Cardiac muscle cell (in vitro differentiated cells and primary cell): ENCODE results near the gene GYPC. TPM values are rescaled to one million over a fixed set of nuclear protein-coding genes. Genes with fewer than 3 reads are reported as not detected.

ENCODE experiments used
- DNase-seq, 2 donors: peaks; one replicate each; pipeline versions ENCODE4 v3.0.0 to v3.0.0-alpha.2; 2010 to 2017; ENCODE audit warnings: low read depth in 1 of 2, low spot score in 1 of 2
- H3K27ac ChIP-seq: fragments of 200-600 bp; sonication (generic); 2 replicates; pipeline ENCODE4 v1.5.1; 2016
- H3K27me3 ChIP-seq: fragments of 200-600 bp; sonication (generic); 2 replicates; pipeline ENCODE4 v1.6.0; 2016; ENCODE audit warnings: control low read depth
- H3K36me3 ChIP-seq: fragments of 200-600 bp; sonication (generic); 2 replicates; pipeline ENCODE4 v1.5.1; 2016; ENCODE audit warnings: control low read depth
- H3K4me1 ChIP-seq: fragments of 200-600 bp; sonication (generic); 2 replicates; pipeline ENCODE4 v1.8.1; 2017; ENCODE audit warnings: low read depth, mild to moderate bottlenecking, mixed run types
- H3K4me3 ChIP-seq: fragments of 200-600 bp; sonication (generic); 2 replicates; pipeline ENCODE4 v1.5.1; 2016; ENCODE audit warnings: mild to moderate bottlenecking
- H3K9me3 ChIP-seq: fragments of 200-600 bp; sonication (generic); 2 replicates; pipeline ENCODE4 v1.5.1; 2017; ENCODE audit warnings: low read depth, mild to moderate bottlenecking, control low read depth
- polyA plus RNA-seq: library from polyadenylated mRNA; unstranded; fragments of >200 nt; fragmentation: Nextera tagmentation; extraction: Ambion mirVana; gene quantifications from 2 replicates; pipeline ENCODE4 v1.2.1, GENCODE V29; 2016
- total RNA-seq: library from RNA; depleted of rRNA; stranded (reverse); fragments of >200 nt; gene quantifications from 2 replicates; pipeline ENCODE4 v1.2.3, GENCODE V29; 2016
- TF ChIP-seq, protein P1 (sequence below): IDR thresholded peaks from 2 replicates; pipeline ENCODE4 v1.5.1; 2012; ENCODE audit warnings: low read depth, mild to moderate bottlenecking, low read length

The GYPC gene
- total and polyA plus RNA-seq, 2 experiments from 2014 or later, result 45.6 to 69.7 TPM

DNA sequence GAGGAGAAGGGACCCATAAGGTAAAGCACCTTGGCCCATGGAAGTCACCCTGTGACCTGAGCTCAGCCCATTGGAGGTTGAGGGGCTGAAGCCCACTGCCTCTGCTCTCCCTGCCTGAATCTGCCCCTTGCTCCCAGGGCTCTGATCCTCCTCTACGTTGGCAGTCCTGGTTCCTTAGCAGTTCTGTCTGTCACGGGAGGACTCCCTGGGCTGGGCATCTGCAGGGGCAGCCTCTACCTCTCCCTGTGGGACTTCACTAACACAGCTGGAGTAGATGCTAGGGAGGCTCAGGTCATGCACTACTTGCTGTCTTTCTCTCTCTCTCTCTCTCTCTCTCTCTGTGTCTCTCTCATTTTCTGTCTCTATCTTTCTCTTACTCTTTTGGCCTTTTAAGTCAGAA lies 8.7 kb downstream of the GYPC start:
- no peak for DNase-seq
- Histone ChIP-seq H3K9me3 (no peaks in the 10 kb centered on the region), H3K4me1 (peaks cover 22% of the 10 kb centered on the region), H3K27me3 (no peaks in the 10 kb centered on the region), H3K36me3 (no peaks in the 10 kb centered on the region), H3K27ac (no peak overlapping the region), H3K4me3 (no peak overlapping the region)
- TF ChIP-seq, protein P1, sequence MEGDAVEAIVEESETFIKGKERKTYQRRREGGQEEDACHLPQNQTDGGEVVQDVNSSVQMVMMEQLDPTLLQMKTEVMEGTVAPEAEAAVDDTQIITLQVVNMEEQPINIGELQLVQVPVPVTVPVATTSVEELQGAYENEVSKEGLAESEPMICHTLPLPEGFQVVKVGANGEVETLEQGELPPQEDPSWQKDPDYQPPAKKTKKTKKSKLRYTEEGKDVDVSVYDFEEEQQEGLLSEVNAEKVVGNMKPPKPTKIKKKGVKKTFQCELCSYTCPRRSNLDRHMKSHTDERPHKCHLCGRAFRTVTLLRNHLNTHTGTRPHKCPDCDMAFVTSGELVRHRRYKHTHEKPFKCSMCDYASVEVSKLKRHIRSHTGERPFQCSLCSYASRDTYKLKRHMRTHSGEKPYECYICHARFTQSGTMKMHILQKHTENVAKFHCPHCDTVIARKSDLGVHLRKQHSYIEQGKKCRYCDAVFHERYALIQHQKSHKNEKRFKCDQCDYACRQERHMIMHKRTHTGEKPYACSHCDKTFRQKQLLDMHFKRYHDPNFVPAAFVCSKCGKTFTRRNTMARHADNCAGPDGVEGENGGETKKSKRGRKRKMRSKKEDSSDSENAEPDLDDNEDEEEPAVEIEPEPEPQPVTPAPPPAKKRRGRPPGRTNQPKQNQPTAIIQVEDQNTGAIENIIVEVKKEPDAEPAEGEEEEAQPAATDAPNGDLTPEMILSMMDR, result no peak

DNA sequence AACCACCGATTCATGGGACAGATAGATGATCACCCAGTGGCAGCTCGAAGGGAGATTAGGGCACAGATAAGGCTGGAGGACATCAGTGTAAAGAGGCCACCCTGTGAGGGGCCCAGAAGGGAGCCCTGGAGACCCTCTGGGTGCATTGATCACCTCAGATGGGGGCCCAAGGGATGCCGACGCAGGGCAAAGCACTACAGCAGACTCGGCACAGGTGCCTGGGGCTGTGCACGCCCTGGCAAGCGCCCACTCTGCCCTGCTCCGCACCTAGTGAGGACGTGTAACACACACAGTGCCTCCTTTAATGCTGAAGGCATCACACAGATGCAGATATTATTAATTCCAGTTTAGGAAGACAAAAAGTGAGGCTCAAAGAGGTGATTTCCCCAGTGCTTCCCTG lies 9.5 kb downstream of the GYPC start:
- Histone ChIP-seq H3K4me1 (peaks cover 15% of the 10 kb centered on the region), H3K27ac (no peak overlapping the region), H3K36me3 (no peaks in the 10 kb centered on the region), H3K27me3 (no peaks in the 10 kb centered on the region), H3K9me3 (no peaks in the 10 kb centered on the region), H3K4me3 (no peak overlapping the region)
- TF ChIP-seq, protein P1, result no peak
- DNase-seq, result no peak

DNA sequence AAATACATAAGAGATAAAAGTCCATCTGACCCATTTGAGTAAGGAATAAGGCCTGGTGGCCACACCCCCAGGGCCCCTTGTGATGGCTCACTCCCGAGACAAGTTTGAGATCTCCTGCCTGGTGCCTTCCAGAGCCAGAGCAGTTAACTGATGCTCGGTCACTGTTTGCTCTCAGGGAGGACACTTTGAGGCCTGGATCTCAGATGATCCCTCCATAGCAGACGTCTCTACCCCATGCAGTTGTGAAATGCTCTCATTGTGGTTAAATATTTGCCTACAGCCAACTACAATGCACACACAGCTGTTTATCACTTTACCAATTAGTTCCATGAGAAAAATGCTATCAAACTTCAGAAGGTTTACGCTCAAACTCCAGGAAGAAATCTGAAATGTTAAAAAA lies 12.3 kb downstream of the GYPC start:
- Histone ChIP-seq H3K4me1 (peaks cover 14% of the 10 kb centered on the region), H3K36me3 (no peaks in the 10 kb centered on the region), H3K9me3 (no peaks in the 10 kb centered on the region), H3K27ac (no peak overlapping the region), H3K4me3 (no peak overlapping the region), H3K27me3 (no peaks in the 10 kb centered on the region)
- TF ChIP-seq, protein P1, result no peak
- peak in 1 of 2 donors; percentile 50 for DNase-seq

DNA sequence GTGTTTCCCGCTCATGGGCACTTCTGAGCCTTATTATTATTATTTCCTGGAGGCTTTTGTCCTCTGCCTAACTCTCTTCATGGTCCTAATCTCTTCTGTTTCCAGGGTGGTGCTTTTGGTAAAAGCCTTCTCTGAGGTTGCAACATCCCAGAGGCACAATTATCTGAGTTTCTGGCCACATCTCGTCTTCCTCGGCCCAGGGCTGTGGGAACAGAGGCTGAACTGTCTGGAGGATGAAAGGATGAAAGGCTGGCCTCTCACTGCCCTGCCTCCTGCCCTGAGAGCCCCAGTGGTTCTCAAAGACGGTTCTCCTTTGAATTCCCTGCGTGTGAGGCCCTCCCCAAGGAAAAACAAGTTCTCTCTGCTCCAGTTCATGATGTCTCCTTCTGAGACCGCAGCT lies 13.8 kb downstream of the GYPC start:
- Histone ChIP-seq H3K36me3 (no peaks in the 10 kb centered on the region), H3K27ac (no peak overlapping the region), H3K9me3 (no peaks in the 10 kb centered on the region), H3K4me1 (peaks cover 16% of the 10 kb centered on the region), H3K27me3 (no peaks in the 10 kb centered on the region), H3K4me3 (no peak overlapping the region)
- DNase-seq, result peak in 1 of 2 donors; percentile 75
- TF ChIP-seq, protein P1, result no peak

DNA sequence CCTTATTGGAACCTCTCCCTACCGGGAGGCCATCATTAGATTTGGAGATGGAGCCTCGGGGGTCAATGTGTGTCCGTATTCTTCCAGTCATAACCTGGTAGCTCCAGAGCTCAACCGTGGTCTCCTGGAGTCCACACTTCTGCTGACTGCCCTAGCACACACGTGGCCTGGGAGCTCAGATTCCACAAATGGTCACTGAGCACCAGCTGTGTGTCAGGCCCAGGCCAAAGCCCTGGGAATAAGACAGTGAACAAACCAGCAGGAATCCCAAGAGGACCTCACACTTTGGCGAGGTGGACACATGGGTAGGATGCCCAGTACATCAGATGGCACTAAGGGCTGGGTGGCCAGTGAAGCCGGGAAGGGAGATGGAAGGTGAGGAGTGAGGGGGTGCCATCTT lies 15.5 kb downstream of the GYPC start:
- no peak overlapping the region for H3K27ac ChIP-seq
- TF ChIP-seq, protein P1, result no peak
- no peak overlapping the region for H3K4me3 ChIP-seq
- H3K36me3 ChIP-seq, result no peaks in the 10 kb centered on the region
- H3K27me3 ChIP-seq, result no peaks in the 10 kb centered on the region
- H3K4me1 ChIP-seq, result peaks cover 7% of the 10 kb centered on the region
- DNase-seq, result no peak
- H3K9me3 ChIP-seq, result no peaks in the 10 kb centered on the region

DNA sequence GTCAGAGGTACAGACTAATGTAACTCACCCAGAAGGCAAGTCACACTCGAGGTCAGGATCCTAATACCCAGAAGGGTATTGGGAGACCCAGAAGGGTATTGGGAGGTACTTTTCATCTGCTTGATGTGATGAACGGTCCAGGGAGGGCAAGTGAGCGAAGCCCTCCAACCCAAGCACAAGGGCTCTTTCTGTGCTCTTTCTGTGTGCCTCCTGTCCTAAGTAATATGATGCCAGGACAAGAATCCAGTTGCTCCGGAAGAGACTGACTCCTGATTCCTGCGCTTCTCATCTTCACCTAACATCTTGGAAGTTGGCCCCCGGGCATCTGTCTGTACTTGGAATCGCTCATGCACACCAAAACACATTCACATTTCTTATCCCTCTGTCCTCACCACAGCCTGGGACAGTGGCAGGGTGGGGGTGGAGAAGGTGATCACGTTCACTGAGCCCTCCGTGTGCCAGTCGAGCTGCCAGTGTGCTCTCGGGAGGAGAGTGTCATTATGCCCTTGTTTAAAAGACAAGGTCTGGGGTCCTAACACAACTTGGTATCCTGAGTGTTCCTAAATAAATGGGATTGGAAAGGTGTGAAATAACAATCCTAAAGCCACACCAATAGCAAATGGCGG lies 17.1 kb downstream of the GYPC start:
- no peaks in the 10 kb centered on the region for H3K36me3 ChIP-seq
- H3K27ac ChIP-seq, result peak overlapping the region; percentile 35
- no peaks in the 10 kb centered on the region for H3K9me3 ChIP-seq
- no peak overlapping the region for H3K4me3 ChIP-seq
- DNase-seq, result no peak
- no peaks in the 10 kb centered on the region for H3K27me3 ChIP-seq
- peaks cover 7% of the 10 kb centered on the region for H3K4me1 ChIP-seq
- TF ChIP-seq, protein P1, result no peak
